Measurements from ENCODE around the gene CNRIP1. TPM values are rescaled to one million over a fixed set of nuclear protein-coding genes. Genes with fewer than 3 reads are reported as not detected.

CNRIP1 gene
- total RNA-seq, 1 donor from 2014 or later: 17.5 TPM

GRCh38 chr2:68284896-68285295 lies 34.9 kb downstream of the CNRIP1 start:
- no peak for DNase-seq (ENCODE audit: low read depth)
- no peak for TF ChIP-seq CTCF (conservative IDR thresholded peaks at IDR 0.05; ENCODE audit: low read depth, low read length)
- no peak overlapping the region for H3K4me3 ChIP-seq (ENCODE audit: low read depth, low read length)

GRCh38 chr2:68283419-68283812 lies 36.3 kb downstream of the CNRIP1 start:
- no peak for DNase-seq (ENCODE audit: low read depth)
- no peak overlapping the region for H3K4me3 ChIP-seq (ENCODE audit: low read depth, low read length)
- no peak for TF ChIP-seq CTCF (conservative IDR thresholded peaks at IDR 0.05; ENCODE audit: low read depth, low read length)

GRCh38 chr2:68282811-68283418 lies 36.8 kb downstream of the CNRIP1 start:
- DNase-seq (ENCODE audit: low read depth): peak; percentile 7
- no peak overlapping the region for H3K4me3 ChIP-seq (ENCODE audit: low read depth, low read length)
- peak; percentile 83 for TF ChIP-seq CTCF (conservative IDR thresholded peaks at IDR 0.05; ENCODE audit: low read depth, low read length)

- no peak for TF ChIP-seq CTCF (conservative IDR thresholded peaks at IDR 0.05; ENCODE audit: low read depth, low read length)
- H3K4me3 ChIP-seq (ENCODE audit: low read depth, low read length): no peak overlapping the region
- DNase-seq (ENCODE audit: low read depth): no peak
These were observed 39.0 kb downstream of the CNRIP1 start for GRCh38 chr2:68280796-68281195.

GRCh38 chr2:68280348-68280747 lies 39.4 kb downstream of the CNRIP1 start:
- H3K4me3 ChIP-seq (ENCODE audit: low read depth, low read length): no peak overlapping the region
- no peak for DNase-seq (ENCODE audit: low read depth)
- TF ChIP-seq CTCF (conservative IDR thresholded peaks at IDR 0.05; ENCODE audit: low read depth, low read length): no peak

GRCh38 chr2:68279691-68280090 lies 40.1 kb downstream of the CNRIP1 start:
- no peak for TF ChIP-seq CTCF (conservative IDR thresholded peaks at IDR 0.05; ENCODE audit: low read depth, low read length)
- DNase-seq (ENCODE audit: low read depth): no peak

GRCh38 chr2:68278169-68278568 lies 41.6 kb downstream of the CNRIP1 start:
- DNase-seq (ENCODE audit: low read depth): no peak
- TF ChIP-seq CTCF (conservative IDR thresholded peaks at IDR 0.05; ENCODE audit: low read depth, low read length): no peak
- H3K4me3 ChIP-seq (ENCODE audit: low read depth, low read length): no peak overlapping the region

More at GRCh38 chr2:68279691-68280090, 40.1 kb downstream of the CNRIP1 start:
- no peak overlapping the region for H3K4me3 ChIP-seq (ENCODE audit: low read depth, low read length)
